ENCODE data around the gene TSPAN9.

DNA sequence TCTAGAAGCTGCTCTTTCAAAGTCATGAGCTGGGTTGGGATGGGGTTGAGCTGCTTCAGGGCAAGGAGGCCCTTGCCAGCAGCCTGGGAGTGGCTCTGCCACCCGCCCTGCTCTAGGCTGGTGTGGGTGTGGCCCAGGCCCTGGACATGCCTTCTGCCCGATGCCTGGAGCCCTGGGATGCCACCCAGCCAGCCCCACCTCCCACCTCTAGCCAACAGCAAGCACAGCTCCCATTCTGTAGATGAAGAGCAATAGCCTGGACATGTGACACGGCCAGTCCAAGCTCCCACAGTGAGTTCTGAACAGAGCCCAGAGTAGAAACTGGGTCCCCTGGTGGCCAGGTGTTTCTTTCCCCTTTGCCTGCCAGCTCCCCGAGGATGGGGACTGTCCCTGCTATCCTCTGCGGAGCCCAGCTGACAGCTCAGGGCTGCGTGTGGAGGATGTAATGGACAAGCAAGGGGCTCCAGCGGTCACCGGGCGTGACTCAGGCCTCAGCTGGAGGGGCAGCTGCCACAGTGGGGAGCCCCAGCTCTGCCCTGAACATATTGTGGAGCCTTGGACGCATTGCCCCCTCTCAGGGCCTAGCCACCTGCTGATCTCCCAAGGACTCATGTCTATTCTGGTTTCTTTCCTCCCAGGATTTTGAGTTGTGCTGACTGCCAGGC, 165.2 kb downstream of the TSPAN9 start:
- TF ChIP-seq CTCF (conservative IDR thresholded peaks at IDR 0.05) (no peak), EZH2 (IDR thresholded peaks at IDR 0.05; ENCODE audit: low read depth) (no peak)
